Suprapubic skin (tissue), 4 donors: ENCODE data around the gene EEFSEC. TPM values are rescaled to one million over a fixed set of nuclear protein-coding genes. Genes with fewer than 3 reads are reported as not detected.

Experiments used
- DNase-seq, 2 donors: peaks; one replicate each; pipeline ENCODE4 v3.0.0-alpha.2; 2019; ENCODE audit warnings: low spot score in 2 of 2
- H3K27ac ChIP-seq: fragments of 200-600 bp; sonication (generic); one replicate; pipeline ENCODE4 v1.5.1; 2019
- H3K27me3 ChIP-seq: fragments of 200-600 bp; sonication (generic); one replicate; pipeline ENCODE4 v1.5.1; 2019
- H3K36me3 ChIP-seq: fragments of 200-600 bp; sonication (generic); one replicate; pipeline ENCODE4 v1.5.1; 2019
- H3K4me1 ChIP-seq: fragments of 200-600 bp; sonication (generic); one replicate; pipeline ENCODE4 v1.5.1; 2019
- H3K4me3 ChIP-seq: fragments of 200-600 bp; sonication (generic); one replicate; pipeline ENCODE4 v1.5.1; 2019; ENCODE audit warnings: mild to moderate bottlenecking
- H3K9me3 ChIP-seq: fragments of 200-600 bp; sonication (generic); one replicate; pipeline ENCODE4 v1.5.1; 2019
- EP300 ChIP-seq: sonication (generic); formaldehyde crosslinking; IDR thresholded peaks from one replicate; pipeline ENCODE4 v1.6.1; 2017; ENCODE audit warnings: antibody characterized with exemption
- POLR2A ChIP-seq, 2 donors: fragments of 450-650 bp; IDR thresholded peaks; one replicate each; pipeline ENCODE4 v1.6.1; 2017; ENCODE audit warnings: antibody characterized with exemption in 2 of 2, mild to moderate bottlenecking in 2 of 2, moderate library complexity in 2 of 2
- POLR2AphosphoS5 ChIP-seq, 3 donors: sonication (generic); formaldehyde crosslinking; IDR thresholded peaks; one replicate each; pipeline ENCODE4 v1.6.1; 2017; ENCODE audit warnings: antibody characterized with exemption in 3 of 3
- WGBS: methylation state at CpG from one replicate; pipeline ENCODE4 v1.1.5; 2018; 5-methylcytosine and 5-hydroxymethylcytosine counted together
- total RNA-seq, 4 donors: library from RNA; depleted of rRNA; stranded (reverse); fragments of >200 nt; gene quantifications; one replicate each; pipeline ENCODE4 v1.1.0, GENCODE V29; 2016
- TF ChIP-seq, protein P1 (sequence below), 2 donors: fragments of 200-600 bp in 1 of 2; fragments of 450-650 bp in 1 of 2; sonication (generic) in 1 of 2; IDR thresholded peaks; one replicate each; pipeline ENCODE4 v1.5.1; 2016 to 2019; ENCODE audit warnings: antibody characterized with exemption in 2 of 2, mild to moderate bottlenecking in 1 of 2, moderate library complexity in 1 of 2

Gene EEFSEC
- total RNA-seq, 4 donors from 2014 or later, result 14.3 to 19.4 (median 16.7) TPM

- Histone ChIP-seq H3K27ac (no peak overlapping the region), H3K27me3 (no peaks in the 10 kb centered on the region), H3K4me3 (no peak overlapping the region), H3K9me3 (no peaks in the 10 kb centered on the region), H3K36me3 (peaks cover 12% of the 10 kb centered on the region), H3K4me1 (no peaks in the 10 kb centered on the region)
- no peak for DNase-seq
- 93% methylated on average over 2 of the region's 2 CpGs for WGBS
- TF ChIP-seq, protein P1, sequence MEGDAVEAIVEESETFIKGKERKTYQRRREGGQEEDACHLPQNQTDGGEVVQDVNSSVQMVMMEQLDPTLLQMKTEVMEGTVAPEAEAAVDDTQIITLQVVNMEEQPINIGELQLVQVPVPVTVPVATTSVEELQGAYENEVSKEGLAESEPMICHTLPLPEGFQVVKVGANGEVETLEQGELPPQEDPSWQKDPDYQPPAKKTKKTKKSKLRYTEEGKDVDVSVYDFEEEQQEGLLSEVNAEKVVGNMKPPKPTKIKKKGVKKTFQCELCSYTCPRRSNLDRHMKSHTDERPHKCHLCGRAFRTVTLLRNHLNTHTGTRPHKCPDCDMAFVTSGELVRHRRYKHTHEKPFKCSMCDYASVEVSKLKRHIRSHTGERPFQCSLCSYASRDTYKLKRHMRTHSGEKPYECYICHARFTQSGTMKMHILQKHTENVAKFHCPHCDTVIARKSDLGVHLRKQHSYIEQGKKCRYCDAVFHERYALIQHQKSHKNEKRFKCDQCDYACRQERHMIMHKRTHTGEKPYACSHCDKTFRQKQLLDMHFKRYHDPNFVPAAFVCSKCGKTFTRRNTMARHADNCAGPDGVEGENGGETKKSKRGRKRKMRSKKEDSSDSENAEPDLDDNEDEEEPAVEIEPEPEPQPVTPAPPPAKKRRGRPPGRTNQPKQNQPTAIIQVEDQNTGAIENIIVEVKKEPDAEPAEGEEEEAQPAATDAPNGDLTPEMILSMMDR (IDR thresholded peaks at IDR 0.05), result no peak
- TF ChIP-seq EP300, result no peak
- TF ChIP-seq POLR2A (IDR thresholded peaks at IDR 0.05), result no peak
- no peak for TF ChIP-seq POLR2AphosphoS5 (IDR thresholded peaks at IDR 0.05)
These were observed 202.2 kb downstream of the EEFSEC start for GRCh38 chr3:128355543-128355919.

DNA sequence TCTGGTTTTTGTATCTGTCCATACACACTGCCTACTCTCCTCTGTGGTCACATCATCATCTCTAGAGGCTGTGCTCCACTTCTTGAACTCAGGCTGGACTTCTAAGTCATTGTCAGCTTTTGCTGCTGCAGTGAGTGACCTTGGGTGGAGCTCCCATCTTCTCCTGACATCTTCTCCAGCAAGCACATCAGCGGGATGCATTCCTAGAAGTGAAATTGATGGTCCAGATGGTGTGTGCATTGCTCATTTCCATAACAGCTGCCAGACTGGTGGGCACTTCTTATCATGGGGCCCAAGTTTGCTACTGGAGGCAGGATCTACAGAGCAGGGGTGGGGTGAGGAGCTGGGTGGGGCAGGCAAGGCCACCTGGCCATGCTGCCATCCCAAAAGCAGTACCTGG lies 203.5 kb downstream of the EEFSEC start:
- H3K36me3 ChIP-seq, result peaks cover 12% of the 10 kb centered on the region
- H3K9me3 ChIP-seq, result no peaks in the 10 kb centered on the region
- no peaks in the 10 kb centered on the region for H3K4me1 ChIP-seq
- WGBS, result 87% methylated on average over 1 of the region's 1 CpG
- H3K4me3 ChIP-seq, result no peak overlapping the region
- no peak for DNase-seq
- no peak overlapping the region for H3K27ac ChIP-seq
- no peaks in the 10 kb centered on the region for H3K27me3 ChIP-seq
- TF ChIP-seq, protein P1 (IDR thresholded peaks at IDR 0.05), result no peak
- TF ChIP-seq POLR2A (IDR thresholded peaks at IDR 0.05), result no peak
- TF ChIP-seq EP300, result no peak
- TF ChIP-seq POLR2AphosphoS5 (IDR thresholded peaks at IDR 0.05), result no peak

GRCh38 chr3:128357538-128357937 lies 204.3 kb downstream of the EEFSEC start:
- WGBS, result 92% methylated on average over 6 of the region's 6 CpGs
- H3K27ac ChIP-seq, result no peak overlapping the region
- H3K9me3 ChIP-seq, result no peaks in the 10 kb centered on the region
- H3K36me3 ChIP-seq, result peaks cover 12% of the 10 kb centered on the region
- TF ChIP-seq POLR2AphosphoS5 (IDR thresholded peaks at IDR 0.05), result no peak
- no peak for TF ChIP-seq EP300
- TF ChIP-seq POLR2A (IDR thresholded peaks at IDR 0.05), result no peak
- TF ChIP-seq, protein P1 (IDR thresholded peaks at IDR 0.05), result no peak
- no peak for DNase-seq
- no peak overlapping the region for H3K4me3 ChIP-seq
- no peaks in the 10 kb centered on the region for H3K27me3 ChIP-seq
- H3K4me1 ChIP-seq, result no peaks in the 10 kb centered on the region

GRCh38 chr3:128358156-128358895 lies 205.0 kb downstream of the EEFSEC start:
- no peak for DNase-seq
- Histone ChIP-seq H3K27ac (no peak overlapping the region), H3K4me1 (no peaks in the 10 kb centered on the region), H3K9me3 (no peaks in the 10 kb centered on the region), H3K36me3 (peaks cover 12% of the 10 kb centered on the region), H3K4me3 (no peak overlapping the region), H3K27me3 (no peaks in the 10 kb centered on the region)
- 91% methylated on average over 15 of the region's 17 CpGs for WGBS
- TF ChIP-seq POLR2AphosphoS5 (IDR thresholded peaks at IDR 0.05), result no peak
- TF ChIP-seq EP300, result no peak
- no peak for TF ChIP-seq POLR2A (IDR thresholded peaks at IDR 0.05)
- TF ChIP-seq, protein P1 (IDR thresholded peaks at IDR 0.05), result no peak

GRCh38 chr3:128359060-128359664 lies 205.9 kb downstream of the EEFSEC start:
- DNase-seq, result no peak
- H3K27ac ChIP-seq, result no peak overlapping the region
- 93% methylated on average over 6 of the region's 6 CpGs for WGBS
- no peaks in the 10 kb centered on the region for H3K27me3 ChIP-seq
- no peak overlapping the region for H3K4me3 ChIP-seq
- TF ChIP-seq, protein P1 (IDR thresholded peaks at IDR 0.05), result no peak
- TF ChIP-seq POLR2A (IDR thresholded peaks at IDR 0.05), result no peak
- no peak for TF ChIP-seq EP300
- TF ChIP-seq POLR2AphosphoS5 (IDR thresholded peaks at IDR 0.05), result no peak
- peaks cover 12% of the 10 kb centered on the region for H3K36me3 ChIP-seq
- H3K9me3 ChIP-seq, result no peaks in the 10 kb centered on the region
- H3K4me1 ChIP-seq, result no peaks in the 10 kb centered on the region
